Measurements from ENCODE around the gene SOX10. TPM values are rescaled to one million over a fixed set of nuclear protein-coding genes. Genes with fewer than 3 reads are reported as not detected.

The SOX10 gene
- total and polyA plus RNA-seq, 2 of the 13 experiments (the other 11 are each of a cell fraction or from before 2014, with no cell fraction given): not detected

DNA sequence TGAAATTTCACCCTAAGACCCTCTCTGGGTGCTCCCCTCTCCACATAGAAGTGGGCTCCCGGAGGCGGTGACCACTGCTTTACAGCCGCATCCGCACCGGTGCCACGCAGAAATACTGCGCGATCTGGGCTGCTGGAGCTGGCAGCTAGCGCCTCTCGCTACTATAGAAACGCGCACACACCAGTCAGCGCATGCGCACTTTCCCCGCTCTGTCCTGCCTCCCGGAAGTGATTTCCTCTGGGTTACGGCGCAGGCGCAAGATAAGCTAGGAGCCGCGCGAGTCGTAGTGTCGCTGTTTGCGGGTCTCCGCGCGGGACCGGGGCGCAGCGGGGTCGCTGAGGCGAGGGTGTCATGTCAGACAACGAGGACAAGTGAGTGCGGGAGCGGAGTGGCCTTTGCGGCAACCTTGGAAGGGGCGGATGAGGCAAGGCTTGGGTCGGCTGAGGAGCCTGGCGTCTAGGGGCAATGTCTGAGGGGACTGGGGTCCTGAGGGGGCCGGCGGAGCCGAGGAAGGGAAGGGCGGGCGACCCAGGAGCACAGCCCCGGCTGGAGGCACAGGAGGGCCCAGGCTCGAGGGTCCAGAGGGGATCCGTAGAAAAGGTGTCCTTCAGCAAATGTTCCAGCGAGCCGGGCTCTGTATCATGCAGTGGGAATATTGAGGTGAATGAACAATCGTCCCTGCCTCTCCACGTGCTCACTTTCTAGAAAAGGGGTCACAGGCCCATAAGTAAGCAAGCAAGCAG lies 30.7 kb downstream of the SOX10 start, which contains the start of the genes C22orf23 and POLR2F (continued):
- TF ChIP-seq, protein P1, sequence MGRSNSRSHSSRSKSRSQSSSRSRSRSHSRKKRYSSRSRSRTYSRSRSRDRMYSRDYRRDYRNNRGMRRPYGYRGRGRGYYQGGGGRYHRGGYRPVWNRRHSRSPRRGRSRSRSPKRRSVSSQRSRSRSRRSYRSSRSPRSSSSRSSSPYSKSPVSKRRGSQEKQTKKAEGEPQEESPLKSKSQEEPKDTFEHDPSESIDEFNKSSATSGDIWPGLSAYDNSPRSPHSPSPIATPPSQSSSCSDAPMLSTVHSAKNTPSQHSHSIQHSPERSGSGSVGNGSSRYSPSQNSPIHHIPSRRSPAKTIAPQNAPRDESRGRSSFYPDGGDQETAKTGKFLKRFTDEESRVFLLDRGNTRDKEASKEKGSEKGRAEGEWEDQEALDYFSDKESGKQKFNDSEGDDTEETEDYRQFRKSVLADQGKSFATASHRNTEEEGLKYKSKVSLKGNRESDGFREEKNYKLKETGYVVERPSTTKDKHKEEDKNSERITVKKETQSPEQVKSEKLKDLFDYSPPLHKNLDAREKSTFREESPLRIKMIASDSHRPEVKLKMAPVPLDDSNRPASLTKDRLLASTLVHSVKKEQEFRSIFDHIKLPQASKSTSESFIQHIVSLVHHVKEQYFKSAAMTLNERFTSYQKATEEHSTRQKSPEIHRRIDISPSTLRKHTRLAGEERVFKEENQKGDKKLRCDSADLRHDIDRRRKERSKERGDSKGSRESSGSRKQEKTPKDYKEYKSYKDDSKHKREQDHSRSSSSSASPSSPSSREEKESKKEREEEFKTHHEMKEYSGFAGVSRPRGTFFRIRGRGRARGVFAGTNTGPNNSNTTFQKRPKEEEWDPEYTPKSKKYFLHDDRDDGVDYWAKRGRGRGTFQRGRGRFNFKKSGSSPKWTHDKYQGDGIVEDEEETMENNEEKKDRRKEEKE (IDR thresholded peaks at IDR 0.05): no peak
- TF ChIP-seq ZNF350 (CRISPR knock-in tag; IDR thresholded peaks at IDR 0.05; ENCODE audit: borderline replicate concordance, low read depth) (peak; percentile 59; the same call in 1 of the 2 replicates), HNRNPLL (IDR thresholded peaks at IDR 0.05; ENCODE audit: low read depth, low read length, poor library complexity, severe bottlenecking) (peak; percentile 98), ZNF747 (CRISPR knock-in tag; IDR thresholded peaks at IDR 0.05; ENCODE audit: borderline replicate concordance) (peak; percentile 52; the same call in 1 of the 2 replicates), ZNF296 (CRISPR knock-in tag; conservative IDR thresholded peaks at IDR 0.05) (no peak), POLR2G (IDR thresholded peaks at IDR 0.05; ENCODE audit: low read depth, low read length) (peak; percentile 87), ZNF660 (CRISPR knock-in tag; IDR thresholded peaks at IDR 0.05; ENCODE audit: borderline replicate concordance, low read depth) (no peak), DNMT1 (CRISPR knock-in tag; IDR thresholded peaks at IDR 0.05) (no peak), ZSCAN31 (CRISPR knock-in tag; IDR thresholded peaks at IDR 0.05; ENCODE audit: low read depth) (0 out of 2 replicates have a peak, but pooled peaks have one; percentile 23), MED1 (CRISPR knock-in tag; IDR thresholded peaks at IDR 0.05) (peak; percentile 37), FOXO1 (CRISPR knock-in tag; IDR thresholded peaks at IDR 0.05) (no peak), ZNF572 (CRISPR knock-in tag; IDR thresholded peaks at IDR 0.05) (peak; percentile 85; the same call in 1 of the 2 replicates)
- TF ChIP-seq, protein P2, sequence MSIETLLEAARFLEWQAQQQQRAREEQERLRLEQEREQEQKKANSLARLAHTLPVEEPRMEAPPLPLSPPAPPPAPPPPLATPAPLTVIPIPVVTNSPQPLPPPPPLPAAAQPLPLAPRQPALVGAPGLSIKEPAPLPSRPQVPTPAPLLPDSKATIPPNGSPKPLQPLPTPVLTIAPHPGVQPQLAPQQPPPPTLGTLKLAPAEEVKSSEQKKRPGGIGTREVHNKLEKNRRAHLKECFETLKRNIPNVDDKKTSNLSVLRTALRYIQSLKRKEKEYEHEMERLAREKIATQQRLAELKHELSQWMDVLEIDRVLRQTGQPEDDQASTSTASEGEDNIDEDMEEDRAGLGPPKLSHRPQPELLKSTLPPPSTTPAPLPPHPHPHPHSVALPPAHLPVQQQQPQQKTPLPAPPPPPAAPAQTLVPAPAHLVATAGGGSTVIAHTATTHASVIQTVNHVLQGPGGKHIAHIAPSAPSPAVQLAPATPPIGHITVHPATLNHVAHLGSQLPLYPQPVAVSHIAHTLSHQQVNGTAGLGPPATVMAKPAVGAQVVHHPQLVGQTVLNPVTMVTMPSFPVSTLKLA (IDR thresholded peaks at IDR 0.05): no peak
- TF ChIP-seq, protein P3, sequence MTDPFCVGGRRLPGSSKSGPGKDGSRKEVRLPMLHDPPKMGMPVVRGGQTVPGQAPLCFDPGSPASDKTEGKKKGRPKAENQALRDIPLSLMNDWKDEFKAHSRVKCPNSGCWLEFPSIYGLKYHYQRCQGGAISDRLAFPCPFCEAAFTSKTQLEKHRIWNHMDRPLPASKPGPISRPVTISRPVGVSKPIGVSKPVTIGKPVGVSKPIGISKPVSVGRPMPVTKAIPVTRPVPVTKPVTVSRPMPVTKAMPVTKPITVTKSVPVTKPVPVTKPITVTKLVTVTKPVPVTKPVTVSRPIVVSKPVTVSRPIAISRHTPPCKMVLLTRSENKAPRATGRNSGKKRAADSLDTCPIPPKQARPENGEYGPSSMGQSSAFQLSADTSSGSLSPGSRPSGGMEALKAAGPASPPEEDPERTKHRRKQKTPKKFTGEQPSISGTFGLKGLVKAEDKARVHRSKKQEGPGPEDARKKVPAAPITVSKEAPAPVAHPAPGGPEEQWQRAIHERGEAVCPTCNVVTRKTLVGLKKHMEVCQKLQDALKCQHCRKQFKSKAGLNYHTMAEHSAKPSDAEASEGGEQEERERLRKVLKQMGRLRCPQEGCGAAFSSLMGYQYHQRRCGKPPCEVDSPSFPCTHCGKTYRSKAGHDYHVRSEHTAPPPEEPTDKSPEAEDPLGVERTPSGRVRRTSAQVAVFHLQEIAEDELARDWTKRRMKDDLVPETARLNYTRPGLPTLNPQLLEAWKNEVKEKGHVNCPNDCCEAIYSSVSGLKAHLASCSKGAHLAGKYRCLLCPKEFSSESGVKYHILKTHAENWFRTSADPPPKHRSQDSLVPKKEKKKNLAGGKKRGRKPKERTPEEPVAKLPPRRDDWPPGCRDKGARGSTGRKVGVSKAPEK (CRISPR knock-in tag; IDR thresholded peaks at IDR 0.05; ENCODE audit: borderline replicate concordance): no peak
- TF ChIP-seq, protein P4, sequence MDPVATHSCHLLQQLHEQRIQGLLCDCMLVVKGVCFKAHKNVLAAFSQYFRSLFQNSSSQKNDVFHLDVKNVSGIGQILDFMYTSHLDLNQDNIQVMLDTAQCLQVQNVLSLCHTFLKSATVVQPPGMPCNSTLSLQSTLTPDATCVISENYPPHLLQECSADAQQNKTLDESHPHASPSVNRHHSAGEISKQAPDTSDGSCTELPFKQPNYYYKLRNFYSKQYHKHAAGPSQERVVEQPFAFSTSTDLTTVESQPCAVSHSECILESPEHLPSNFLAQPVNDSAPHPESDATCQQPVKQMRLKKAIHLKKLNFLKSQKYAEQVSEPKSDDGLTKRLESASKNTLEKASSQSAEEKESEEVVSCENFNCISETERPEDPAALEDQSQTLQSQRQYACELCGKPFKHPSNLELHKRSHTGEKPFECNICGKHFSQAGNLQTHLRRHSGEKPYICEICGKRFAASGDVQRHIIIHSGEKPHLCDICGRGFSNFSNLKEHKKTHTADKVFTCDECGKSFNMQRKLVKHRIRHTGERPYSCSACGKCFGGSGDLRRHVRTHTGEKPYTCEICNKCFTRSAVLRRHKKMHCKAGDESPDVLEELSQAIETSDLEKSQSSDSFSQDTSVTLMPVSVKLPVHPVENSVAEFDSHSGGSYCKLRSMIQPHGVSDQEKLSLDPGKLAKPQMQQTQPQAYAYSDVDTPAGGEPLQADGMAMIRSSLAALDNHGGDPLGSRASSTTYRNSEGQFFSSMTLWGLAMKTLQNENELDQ (CRISPR knock-in tag; IDR thresholded peaks at IDR 0.05; ENCODE audit: borderline replicate concordance): no peak
- TF ChIP-seq, protein P5, sequence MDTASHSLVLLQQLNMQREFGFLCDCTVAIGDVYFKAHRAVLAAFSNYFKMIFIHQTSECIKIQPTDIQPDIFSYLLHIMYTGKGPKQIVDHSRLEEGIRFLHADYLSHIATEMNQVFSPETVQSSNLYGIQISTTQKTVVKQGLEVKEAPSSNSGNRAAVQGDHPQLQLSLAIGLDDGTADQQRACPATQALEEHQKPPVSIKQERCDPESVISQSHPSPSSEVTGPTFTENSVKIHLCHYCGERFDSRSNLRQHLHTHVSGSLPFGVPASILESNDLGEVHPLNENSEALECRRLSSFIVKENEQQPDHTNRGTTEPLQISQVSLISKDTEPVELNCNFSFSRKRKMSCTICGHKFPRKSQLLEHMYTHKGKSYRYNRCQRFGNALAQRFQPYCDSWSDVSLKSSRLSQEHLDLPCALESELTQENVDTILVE (CRISPR knock-in tag; IDR thresholded peaks at IDR 0.05): peak; percentile 40; the same call in 1 of the 2 replicates

All from HepG2 (cell line).